SK-N-SH (cell line): Measurements from ENCODE around the gene MAD1L1. TPM values are rescaled to one million over a fixed set of nuclear protein-coding genes. Genes with fewer than 3 reads are reported as not detected.
"Not testable (repeated sequence)": the region's sequence is repeated elsewhere in the genome, so short reads cannot be mapped to it uniquely, and the experiment has no call there.

Experiments
- CTCF ChIA-PET: fragments of 300-600, 350-600 bp; formaldehyde crosslinking; extraction: SDS; loops from one replicate; lab custom pipeline; 2021; lab: Yijun Ruan, JAX
- POLR2A ChIA-PET: fragments of 350-600 bp; sonication (Branson Sonifier 250); formaldehyde crosslinking; extraction: SDS; loops from one replicate; lab custom pipeline; 2020; ENCODE audit warnings: antibody characterized with exemption, inconsistent platforms; lab: Yijun Ruan, JAX
- DNase-seq: peaks from one replicate; pipeline ENCODE4 v3.0.0; 2012
- H2AFZ ChIP-seq: fragments of 200-600 bp; sonication (generic); 2 replicates; pipeline ENCODE4 v1.8.1; 2016; ENCODE audit warnings: antibody characterized with exemption, mild to moderate bottlenecking, low read depth
- H3F3A ChIP-seq: fragments of 200-600 bp; sonication (generic); replicated peaks from 2 replicates; pipeline ENCODE3; 2016; ENCODE audit warnings: antibody characterized with exemption, mild to moderate bottlenecking; ENCODE audit not compliant: insufficient read depth
- H3K27ac ChIP-seq, 2 experiments: fragments of 200-500 bp in 1 of 2; fragments of 200-600 bp in 1 of 2; sonication (Bioruptor generic) in 1 of 2; sonication (generic), shearing (Covaris generic) in 1 of 2; 2 replicates each; pipeline versions ENCODE4 v1.5.1 to v1.6.1; 2014 to 2016; ENCODE audit warnings: low read depth in 2 of 2, inconsistent platforms in 1 of 2, low read length in 1 of 2, mild to moderate bottlenecking in 1 of 2, mixed read lengths in 1 of 2
- H3K27me3 ChIP-seq: fragments of 200-600 bp; sonication (generic), shearing (Covaris generic); 2 replicates; pipeline ENCODE4 v1.6.1; 2016; ENCODE audit warnings: mixed run types; ENCODE audit not compliant: insufficient read depth
- H3K36me3 ChIP-seq, 2 experiments: fragments of 200-500 bp in 1 of 2; fragments of 200-600 bp in 1 of 2; sonication (Bioruptor generic) in 1 of 2; sonication (generic) in 1 of 2; replicated peaks in 1 of 2; 2 replicates each; pipeline versions ENCODE3 to v1.5.1; 2014 to 2016; ENCODE audit warnings: low read length in 1 of 2, mild to moderate bottlenecking in 1 of 2; ENCODE audit not compliant: insufficient read depth in 2 of 2, control insufficient read depth in 1 of 2
- H3K4me1 ChIP-seq, 2 experiments: fragments of 200-500 bp in 1 of 2; fragments of 200-600 bp in 1 of 2; sonication (Bioruptor generic) in 1 of 2; sonication (generic), shearing (Covaris generic) in 1 of 2; 2 replicates each; pipeline versions ENCODE4 v1.5.1 to v1.6.1; 2014 to 2016; ENCODE audit warnings: low read depth in 1 of 2, low read length in 1 of 2, mixed run types in 1 of 2; ENCODE audit not compliant: insufficient read depth in 2 of 2, control insufficient read depth in 1 of 2
- H3K4me2 ChIP-seq: fragments of 200-600 bp; sonication (generic), shearing (Covaris generic); 2 replicates; pipeline ENCODE4 v1.6.1; 2017; ENCODE audit warnings: mixed run types
- H3K4me3 ChIP-seq, 2 experiments: fragments of 200-500 bp in 1 of 2; fragments of 200-600 bp in 1 of 2; sonication (Bioruptor generic) in 1 of 2; sonication (generic), shearing (Covaris generic) in 1 of 2; 2 replicates each; pipeline versions ENCODE4 v1.5.1 to v1.8.1; 2014 to 2016; ENCODE audit warnings: low read depth in 2 of 2, inconsistent platforms in 1 of 2, low read length in 1 of 2, mild to moderate bottlenecking in 1 of 2, mixed read lengths in 1 of 2, moderate library complexity in 1 of 2
- H3K79me2 ChIP-seq: fragments of 200-600 bp; sonication (generic); 2 replicates; pipeline ENCODE4 v1.8.1; 2017; ENCODE audit warnings: mild to moderate bottlenecking; ENCODE audit not compliant: insufficient read depth
- H3K9ac ChIP-seq: fragments of 200-600 bp; sonication (generic); 2 replicates; pipeline ENCODE4 v1.6.1; 2017; ENCODE audit warnings: mixed run types
- H3K9me2 ChIP-seq: fragments of 200-600 bp; sonication (generic); 2 replicates; pipeline ENCODE4 v1.6.1; 2017; ENCODE audit warnings: mixed run types
- H3K9me3 ChIP-seq: fragments of 200-600 bp; sonication (generic); 2 replicates; pipeline ENCODE4 v1.6.1; 2017; ENCODE audit warnings: mixed run types, mild to moderate bottlenecking, moderate library complexity
- H4K20me1 ChIP-seq: fragments of 200-600 bp; sonication (generic); 2 replicates; pipeline ENCODE4 v1.6.1; 2017; ENCODE audit warnings: mild to moderate bottlenecking, mixed run types; ENCODE audit not compliant: insufficient read depth
- WGBS: methylation state at CpG from one replicate; pipeline ENCODE4 v1.1.6; 2017; ENCODE audit warnings: low lambda C conversion rate; 5-methylcytosine and 5-hydroxymethylcytosine counted together
- polyA plus RNA-seq, 3 experiments: library from polyadenylated mRNA; depleted of rRNA; stranded (reverse); fragments of >200 nt; gene quantifications; 2 replicates each; pipeline ENCODE4 v1.2.3, GENCODE V29; 2012
- TF ChIP-seq, protein P1 (sequence below): fragments of 150-350 bp; IDR thresholded peaks from 2 replicates; pipeline ENCODE4 v1.6.1; 2016; ENCODE audit warnings: mild to moderate bottlenecking, low read depth, low read length

MAD1L1 gene
- polyA plus RNA-seq, 1 of the 3 experiments (the other 2 are of a cell fraction) = 46.2 TPM

DNA sequence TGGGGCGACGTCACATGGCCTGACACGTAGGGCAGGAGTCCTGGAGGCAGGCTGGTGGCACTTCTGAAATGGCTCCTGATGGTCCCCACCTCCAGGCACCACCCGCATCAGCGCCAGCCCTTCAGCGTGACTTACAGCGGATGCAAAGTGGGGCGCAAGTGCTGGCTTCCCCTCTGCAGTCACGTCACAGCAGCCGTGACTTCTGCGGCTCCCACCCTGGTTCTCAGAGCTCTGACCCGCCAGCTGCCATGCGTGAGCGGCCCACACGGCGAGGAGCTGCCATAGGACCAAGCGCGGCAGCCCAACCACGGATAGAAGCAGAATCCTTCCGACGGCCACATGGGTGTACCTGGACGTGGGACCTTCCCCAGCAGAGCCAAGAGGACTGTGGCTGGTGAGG, 403.6 kb downstream of the MAD1L1 start (continued):
- TF ChIP-seq, protein P1, sequence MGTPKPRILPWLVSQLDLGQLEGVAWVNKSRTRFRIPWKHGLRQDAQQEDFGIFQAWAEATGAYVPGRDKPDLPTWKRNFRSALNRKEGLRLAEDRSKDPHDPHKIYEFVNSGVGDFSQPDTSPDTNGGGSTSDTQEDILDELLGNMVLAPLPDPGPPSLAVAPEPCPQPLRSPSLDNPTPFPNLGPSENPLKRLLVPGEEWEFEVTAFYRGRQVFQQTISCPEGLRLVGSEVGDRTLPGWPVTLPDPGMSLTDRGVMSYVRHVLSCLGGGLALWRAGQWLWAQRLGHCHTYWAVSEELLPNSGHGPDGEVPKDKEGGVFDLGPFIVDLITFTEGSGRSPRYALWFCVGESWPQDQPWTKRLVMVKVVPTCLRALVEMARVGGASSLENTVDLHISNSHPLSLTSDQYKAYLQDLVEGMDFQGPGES = no peak

DNA sequence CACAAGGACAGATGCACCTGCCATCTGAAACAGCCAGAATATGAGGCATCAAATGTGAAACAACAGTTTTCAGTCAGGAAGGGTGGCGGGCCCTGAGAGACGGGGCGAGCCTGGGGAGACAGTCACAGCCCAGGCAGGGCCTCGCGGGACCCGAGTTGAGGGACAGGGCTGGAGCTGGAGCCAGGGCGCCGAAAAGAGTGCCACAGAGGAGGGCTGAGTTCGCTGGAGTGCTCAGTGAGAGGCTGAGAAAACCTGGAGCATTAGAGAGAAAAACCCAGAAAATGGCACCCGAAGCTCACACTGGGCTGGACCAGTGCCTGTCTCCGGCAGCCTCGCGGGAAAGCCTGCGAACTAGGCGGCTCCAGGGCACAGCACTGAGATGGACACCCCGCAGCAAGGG, 404.6 kb downstream of the MAD1L1 start:
- CTCF ChIA-PET, H2AFZ ChIP-seq, H4K20me1 ChIP-seq, DNase-seq, H3K9ac ChIP-seq, H3K79me2 ChIP-seq, H3F3A ChIP-seq, H3K9me2 ChIP-seq, H3K36me3 ChIP-seq, H3K4me2 ChIP-seq, H3K27me3 ChIP-seq, H3K4me3 ChIP-seq, POLR2A ChIA-PET, H3K27ac ChIP-seq: not testable (repeated sequence)
- H3K4me1 ChIP-seq = peaks cover 0 to 11% of the 10 kb centered on the region in 2 experiments; a peak in 1 of 4 replicates
- H3K9me3 ChIP-seq = peaks cover 13% of the 10 kb centered on the region; the same call in 1 of the 2 replicates
- 95% methylated on average over 14 of the region's 16 CpGs for WGBS

DNA sequence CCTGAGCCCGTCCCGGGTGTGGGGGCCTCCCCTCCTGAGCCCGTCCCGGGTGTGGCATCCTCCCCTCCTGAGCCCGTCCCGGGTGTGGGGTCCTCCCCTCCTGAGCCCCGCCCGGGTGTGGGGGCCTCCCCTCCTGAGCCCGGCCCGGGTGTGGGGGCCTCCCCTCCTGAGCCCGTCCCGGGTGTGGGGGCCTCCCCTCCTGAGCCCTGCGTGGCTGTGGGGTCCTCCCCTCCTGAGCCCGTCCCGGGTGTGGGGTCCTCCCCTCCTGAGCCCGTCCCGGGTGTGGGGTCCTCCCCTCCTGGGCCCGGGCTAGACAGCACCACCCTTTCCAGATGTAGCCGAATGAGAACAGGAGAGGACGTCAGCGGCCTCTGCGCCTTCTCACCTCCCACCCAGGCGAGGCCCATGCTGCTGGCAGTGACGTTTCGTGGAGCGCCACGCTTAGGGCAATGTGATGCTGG, 405.2 kb downstream of the MAD1L1 start:
- POLR2A ChIA-PET, H3K4me3 ChIP-seq, H3K9me2 ChIP-seq, H3K27me3 ChIP-seq, H2AFZ ChIP-seq, DNase-seq, H4K20me1 ChIP-seq, H3K36me3 ChIP-seq, H3K4me2 ChIP-seq, H3K79me2 ChIP-seq, H3K27ac ChIP-seq, H3F3A ChIP-seq, H3K9ac ChIP-seq, CTCF ChIA-PET: not testable (repeated sequence)
- Histone ChIP-seq H3K9me3 (peaks cover 13% of the 10 kb centered on the region; the same call in 1 of the 2 replicates), H3K4me1 (peaks cover 0 to 11% of the 10 kb centered on the region in 2 experiments; a peak in 1 of 4 replicates)
- whole genome bisulfite sequencing = 94% methylated on average over 6 of the region's 27 CpGs

DNA sequence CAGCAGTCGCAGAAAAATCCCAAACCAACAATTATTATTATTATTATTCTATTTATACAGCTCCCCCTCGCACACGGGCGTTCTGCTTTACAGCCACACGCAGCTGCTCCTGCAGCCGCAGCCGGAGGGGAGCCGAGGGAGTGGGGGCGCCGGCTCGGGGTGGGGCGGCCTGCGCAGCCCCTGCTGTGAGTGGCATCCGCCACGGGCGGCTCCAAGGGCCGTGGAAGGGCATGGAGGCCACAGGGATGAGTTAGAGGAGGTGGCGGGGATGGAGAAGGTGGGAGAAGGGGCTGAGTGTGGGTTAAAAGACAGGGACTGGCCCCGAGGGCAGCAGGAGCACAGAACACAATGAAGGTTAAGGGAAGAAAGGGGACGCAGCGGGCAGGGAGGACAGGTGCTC, 405.8 kb downstream of the MAD1L1 start:
- H3K9me2 ChIP-seq, H3K36me3 ChIP-seq, H3K27ac ChIP-seq, H3K4me3 ChIP-seq, H4K20me1 ChIP-seq, H3K27me3 ChIP-seq, H3F3A ChIP-seq, H3K79me2 ChIP-seq, POLR2A ChIA-PET, H2AFZ ChIP-seq, H3K9ac ChIP-seq, DNase-seq, H3K4me2 ChIP-seq: not testable (repeated sequence)
- CTCF ChIA-PET = interaction anchor here (1.2 kb wide), 1 partner anchor 13 kb away, joined by 5 read pairs; no protein-coding TSS in a partner anchor
- Histone ChIP-seq H3K9me3 (peaks cover 12% of the 10 kb centered on the region; the same call in 1 of the 2 replicates), H3K4me1 (peaks cover 0 to 11% of the 10 kb centered on the region in 2 experiments; a peak in 1 of 4 replicates)
- 94% methylated on average over 20 of the region's 21 CpGs for WGBS
